Endothelial cell of umbilical vein (primary cell): ENCODE data around the gene PER3. TPM values are rescaled to one million over a fixed set of nuclear protein-coding genes. Genes with fewer than 3 reads are reported as not detected.

Experiments used
- BruUV-seq: library from RNA; stranded (reverse); fragments of 400-500 nt; replicated peaks from 2 replicates; lab custom pipeline; 2021; lab: Mats Ljungman, UMichigan
- CTCF ChIA-PET: fragments of 300-600, 350-600 bp; sonication (Branson Sonifier 250); formaldehyde crosslinking; loops from one replicate; lab custom pipeline; 2021; ENCODE audit warnings: antibody characterized with exemption, inconsistent platforms; lab: Charles Lee
- POLR2A ChIA-PET: fragments of 300-600, 350-600 bp; sonication (Branson Sonifier 250); formaldehyde crosslinking; loops from one replicate; lab custom pipeline; 2021; ENCODE audit warnings: antibody characterized with exemption, inconsistent platforms; lab: Charles Lee
- DNase-seq: peaks from one replicate; pipeline ENCODE4 v3.0.0-alpha.2; 2011; ENCODE audit warnings: low read depth, low spot score
- FAIRE-seq: peaks from 2 replicates; lab custom pipeline; 2011; peaks lifted over from hg19 to GRCh38; lab: Jason Lieb, UNC
- H2AFZ ChIP-seq: 2 replicates; pipeline ENCODE4 v1.6.0; 2012; ENCODE audit warnings: low read depth, low read length, control low read depth, inconsistent platforms
- H3K27ac ChIP-seq: 2 replicates; pipeline ENCODE4 v1.5.1; 2011; ENCODE audit warnings: low read depth, mild to moderate bottlenecking, control low read depth, low read length, moderate library complexity; ENCODE audit not compliant: insufficient read depth
- H3K27me3 ChIP-seq, 2 experiments: 2 replicates each; pipeline versions ENCODE4 v1.6.0 to v1.6.1; 2011; ENCODE audit warnings: low read length in 2 of 2, mixed read lengths in 1 of 2; ENCODE audit not compliant: control insufficient read depth in 2 of 2, insufficient read depth in 2 of 2
- H3K36me3 ChIP-seq, 2 experiments: 2 replicates in 1 of 2; 3 replicates in 1 of 2; pipeline ENCODE4 v1.5.1; 2011; ENCODE audit warnings: low read length in 2 of 2, mild to moderate bottlenecking in 1 of 2, moderate library complexity in 1 of 2; ENCODE audit not compliant: control insufficient read depth in 2 of 2, insufficient read depth in 2 of 2; ENCODE audit errors: extremely low read depth in 1 of 2
- H3K4me1 ChIP-seq: 3 replicates; pipeline ENCODE4 v1.5.1; 2011; ENCODE audit warnings: mild to moderate bottlenecking, low read length; ENCODE audit not compliant: control insufficient read depth, insufficient read depth; ENCODE audit errors: extremely low read depth
- H3K4me2 ChIP-seq: 2 replicates; pipeline ENCODE4 v1.6.1; 2011; ENCODE audit warnings: low read length, control low read depth, mixed read lengths; ENCODE audit not compliant: insufficient read depth
- H3K4me3 ChIP-seq, 3 experiments: fragments of 200-600 bp in 1 of 3; sonication (generic), shearing (Covaris generic) in 1 of 3; replicated peaks in 1 of 3; 2 replicates each; pipeline ENCODE4 v1.5.1; 2011 to 2016; ENCODE audit warnings: control low read depth in 3 of 3, low read length in 3 of 3, mild to moderate bottlenecking in 2 of 3, inconsistent platforms in 1 of 3, low read depth in 1 of 3, moderate library complexity in 1 of 3; ENCODE audit not compliant: insufficient read depth in 1 of 3
- H3K79me2 ChIP-seq: 2 replicates; pipeline ENCODE4 v1.6.0; 2012; ENCODE audit warnings: low read length, inconsistent platforms; ENCODE audit not compliant: control insufficient read depth, insufficient read depth
- H3K9ac ChIP-seq: replicated peaks from 2 replicates; pipeline ENCODE3; 2011; ENCODE audit warnings: low read length, control low read depth; ENCODE audit not compliant: insufficient read depth; ENCODE audit errors: extremely low read depth
- H3K9me1 ChIP-seq: replicated peaks from 3 replicates; pipeline ENCODE4 v1.6.0; 2011; ENCODE audit warnings: mild to moderate bottlenecking, low read length; ENCODE audit not compliant: control insufficient read depth, insufficient read depth; ENCODE audit errors: extremely low read depth
- H3K9me3 ChIP-seq: replicated peaks from 2 replicates; pipeline ENCODE4 v1.5.1; 2012; ENCODE audit warnings: low read length, inconsistent platforms; ENCODE audit not compliant: control insufficient read depth, insufficient read depth
- H4K20me1 ChIP-seq: replicated peaks from 2 replicates; pipeline ENCODE3; 2011; ENCODE audit warnings: mild to moderate bottlenecking, low read length; ENCODE audit not compliant: control insufficient read depth, insufficient read depth; ENCODE audit errors: extremely low read depth
- CTCF ChIP-seq, 2 donors: IDR thresholded peaks; 1 replicate in 1 of 2; 2 replicates in 1 of 2; pipeline ENCODE4 v1.5.1; 2011; ENCODE audit warnings: low read length in 2 of 2, mild to moderate bottlenecking in 2 of 2, moderate library complexity in 2 of 2, control low read depth in 1 of 2, inconsistent platforms in 1 of 2, low read depth in 1 of 2; ENCODE audit not compliant: insufficient read depth in 1 of 2; ENCODE audit errors: extremely low read depth in 1 of 2
- EZH2 ChIP-seq: IDR thresholded peaks from 2 replicates; pipeline ENCODE4 v1.6.1; 2012; ENCODE audit warnings: borderline replicate concordance, low read depth, mild to moderate bottlenecking, moderate library complexity, low read length, inconsistent platforms; ENCODE audit not compliant: severe bottlenecking
- FOS ChIP-seq: IDR thresholded peaks from 2 replicates; pipeline ENCODE4 v1.6.1; 2011; ENCODE audit warnings: mild to moderate bottlenecking, low read length, moderate library complexity, borderline replicate concordance; ENCODE audit not compliant: insufficient read depth
- GATA2 ChIP-seq: IDR thresholded peaks from 2 replicates; pipeline ENCODE4 v1.7.0; 2011; ENCODE audit warnings: low read depth, mild to moderate bottlenecking, moderate library complexity, mixed read lengths, low read length; ENCODE audit not compliant: insufficient read length, insufficient read depth
- JUN ChIP-seq: IDR thresholded peaks from 2 replicates; pipeline ENCODE4 v1.6.1; 2011; ENCODE audit warnings: borderline replicate concordance, low read depth; ENCODE audit not compliant: insufficient read length, insufficient read depth
- MAX ChIP-seq: IDR thresholded peaks from 2 replicates; pipeline ENCODE4 v1.6.1; 2011; ENCODE audit not compliant: insufficient read depth, insufficient read length
- MYC ChIP-seq: IDR thresholded peaks from one replicate; pipeline ENCODE4 v1.6.1; 2011; ENCODE audit warnings: mild to moderate bottlenecking, low read depth, low read length
- POLR2A ChIP-seq: IDR thresholded peaks from 2 replicates; pipeline ENCODE4 v1.6.1; 2012; ENCODE audit warnings: low read depth, mild to moderate bottlenecking, control low read depth, low read length
- POLR2AphosphoS5 ChIP-seq: IDR thresholded peaks from 2 replicates; pipeline ENCODE4 v1.6.1; 2012; ENCODE audit warnings: low read depth, mild to moderate bottlenecking, control low read depth, low read length, moderate library complexity; ENCODE audit not compliant: insufficient read depth
- dilution Hi-C: fragments of 300-500 bp; cut with MboI; formaldehyde crosslinking; loops from one replicate; pipeline ENCODE4 v1.15.0; 2019; ENCODE audit warnings: low sequenced_read_pairs; ENCODE audit not compliant: extremely low pct_ligation_motif_present
- intact Hi-C: fragments of 100-400 bp; cut with micrococcal nuclease; formaldehyde crosslinking; loops from one replicate; pipeline ENCODE4 v1.10.0; 2022
- polyA plus RNA-seq, 4 experiments: library from polyadenylated mRNA; depleted of rRNA in 3 of 4; stranded (reverse) in 3 of 4; unstranded in 1 of 4; fragments of >200 nt; gene quantifications; 2 replicates each; pipeline versions ENCODE4 v1.2.1 to v1.2.3, GENCODE V29; 2011 to 2012; ENCODE audit warnings: missing spikeins in 1 of 4
- total RNA-seq: library from RNA; stranded (reverse); gene quantifications from 2 replicates; pipeline ENCODE4 v1.2.3, GENCODE V29; 2021

PER3 gene
- total and polyA plus RNA-seq, 2 donors (not counting 3 experiments of a cell fraction or from before 2014, with no cell fraction given) = 2.5 to 2.6 TPM

- no peaks in the 10 kb centered on the region for H3K9me1 ChIP-seq
- H4K20me1 ChIP-seq = no peaks in the 10 kb centered on the region
- H3K36me3 ChIP-seq = no peaks in the 10 kb centered on the region
- H2AFZ ChIP-seq = no peak within 1 kb of the TSS
- H3K79me2 ChIP-seq = no peaks in the 10 kb centered on the region
- ChIA-PET CTCF (interaction anchor here (0.5 kb wide), 1 partner anchor 9 kb away, joined by 3 read pairs; no protein-coding TSS in a partner anchor), POLR2A (no interaction called here)
- intact Hi-C loops (no loop called here), dilution Hi-C loops (no loop called here)
- no TSS peak for BruUV-seq
- no peaks in the 10 kb centered on the region for H3K4me1 ChIP-seq
- H3K4me2 ChIP-seq = no peak within 1 kb of the TSS
- H3K27me3 ChIP-seq = peaks cover 2 to 4% of the 10 kb centered on the region in 2 experiments
- H3K9me3 ChIP-seq = no peaks in the 10 kb centered on the region
- TF ChIP-seq POLR2A = no peak
- TF ChIP-seq CTCF (IDR thresholded peaks at IDR 0.05; ENCODE audit: extremely low read depth in 1 of 2, insufficient read depth in 1 of 2, low read depth in 1 of 2, low read length in 2 of 2) = no peak
- no peak for TF ChIP-seq MAX
- TF ChIP-seq MYC = no peak
- TF ChIP-seq JUN = no peak
- no peak for TF ChIP-seq FOS
- no peak for TF ChIP-seq GATA2
- no peak for TF ChIP-seq EZH2
- no peak for TF ChIP-seq POLR2AphosphoS5
- no peak within 1 kb of the TSS for H3K4me3 ChIP-seq
- no peak within 1 kb of the TSS for H3K9ac ChIP-seq
- DNase-seq (no peak), FAIRE-seq (no peak)
- H3K27ac ChIP-seq = no peak within 1 kb of the TSS
Observed at GRCh38 chr1:7852804-7853683, 69.0 kb downstream of the PER3 start, which contains the start of gene UTS2. TSS of gene UTS2 (minus strand) at chr1:7853065. CDS start at chr1:7853003, 62 bp downstream.
